ENCODE measurements around the gene FAM107B. TPM values are rescaled to one million over a fixed set of nuclear protein-coding genes. Genes with fewer than 3 reads are reported as not detected.

The FAM107B gene
- polyA plus RNA-seq, 4 donors, result 85.6 to 118 (median 114) TPM

DNA sequence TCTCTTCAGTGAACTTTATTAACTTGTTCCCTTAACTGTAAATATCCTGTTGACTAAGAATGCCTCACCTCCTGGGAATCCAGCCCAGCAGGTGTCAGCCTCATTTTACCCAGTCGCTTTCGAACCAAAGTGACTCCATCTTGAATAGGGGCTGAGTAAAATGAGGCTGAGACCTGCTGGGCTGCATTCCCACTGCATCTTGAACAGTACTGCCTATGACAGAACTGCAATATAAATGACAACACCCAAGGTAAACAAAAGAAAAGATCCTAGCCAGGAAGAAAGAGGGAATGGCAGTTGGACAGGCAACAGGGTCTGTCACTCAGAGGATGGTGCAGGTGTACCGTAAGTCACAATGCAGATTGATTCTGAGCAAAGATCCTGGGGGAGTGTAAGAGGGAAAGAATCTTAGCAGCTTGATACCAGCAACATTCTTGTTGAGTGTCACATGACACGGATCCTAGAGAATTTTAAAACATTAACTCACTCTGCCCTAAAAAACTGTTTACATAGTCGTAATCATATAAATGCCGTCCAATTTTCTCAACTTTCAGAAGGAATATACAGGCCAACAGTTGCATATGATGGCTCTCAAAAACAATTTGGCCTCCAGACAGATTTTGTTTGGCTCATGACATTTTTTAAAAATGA is 4.4 kb upstream of the FAM107B start:
- DNase-seq (ENCODE audit: low read depth in 4 of 4, low spot score in 3 of 4), result no peak

DNA sequence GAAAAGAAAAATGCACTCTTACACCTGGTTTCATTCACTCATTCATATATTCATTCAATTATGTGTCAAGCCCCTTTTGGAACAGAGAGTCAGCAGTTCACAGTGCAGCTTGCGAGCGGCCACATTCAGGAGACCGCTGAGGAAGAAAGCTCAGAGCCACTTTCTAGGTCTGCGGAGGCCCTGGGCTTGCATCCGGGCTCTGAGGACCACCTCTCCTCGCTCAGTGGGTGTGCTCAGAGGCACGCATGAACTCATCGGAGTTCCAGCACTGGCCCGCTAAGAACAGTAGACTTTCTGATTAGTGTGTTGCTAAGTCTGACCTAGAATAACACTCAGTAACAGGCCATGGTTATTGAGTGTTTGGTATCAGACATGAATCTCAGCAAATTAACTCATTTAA is 1.8 kb upstream of the FAM107B start:
- DNase-seq (ENCODE audit: low read depth in 4 of 4, low spot score in 3 of 4), result no peak

DNA sequence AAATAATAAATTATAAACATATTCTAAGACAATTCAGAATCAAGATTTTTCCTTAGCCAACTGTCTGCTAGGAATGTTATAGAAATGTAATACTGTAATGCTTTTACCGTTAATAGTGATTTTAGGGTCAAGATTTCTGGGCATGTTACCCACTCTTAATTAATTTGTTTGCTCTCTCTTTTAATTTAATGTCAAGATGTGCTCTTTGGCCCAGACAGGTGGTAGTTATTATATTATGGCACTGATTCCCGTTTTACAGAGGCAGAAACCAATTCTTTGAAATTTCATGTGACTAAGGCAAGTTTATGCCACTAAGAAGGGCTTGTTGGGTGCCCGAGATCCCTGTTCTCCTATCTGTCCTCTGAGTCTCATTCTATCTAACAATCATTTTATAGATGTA is 959 bp upstream of the FAM107B start:
- no peak for DNase-seq (ENCODE audit: low read depth in 4 of 4, low spot score in 3 of 4)

DNA sequence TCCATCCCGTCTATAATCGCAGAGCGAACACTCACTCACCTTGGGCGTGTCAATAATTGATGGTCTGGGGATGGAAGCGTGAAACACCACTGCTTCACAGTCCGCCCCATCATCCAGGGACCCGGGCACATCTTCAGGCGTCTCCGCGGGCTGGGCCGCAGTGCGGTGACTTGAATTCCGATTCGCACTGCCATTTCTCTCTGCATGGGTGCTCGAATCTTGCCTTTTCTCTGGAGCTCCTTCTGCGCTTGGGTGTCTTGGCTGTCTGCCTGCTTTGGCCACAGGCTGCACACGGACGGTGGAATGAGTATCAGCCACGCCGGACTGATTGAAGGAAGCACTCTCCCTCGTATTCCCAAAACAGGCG is 500 bp downstream of the FAM107B start:
- no peak for DNase-seq (ENCODE audit: low read depth in 4 of 4, low spot score in 3 of 4)

- no peak for DNase-seq (ENCODE audit: low read depth in 4 of 4, low spot score in 3 of 4)
Measured at GRCh38 chr10:14773551-14774213, 1.0 kb downstream of the FAM107B start.

- DNase-seq (ENCODE audit: low read depth in 4 of 4, low spot score in 3 of 4), result no peak
Measured at GRCh38 chr10:14772399-14772798, 2.3 kb downstream of the FAM107B start.

- no peak for DNase-seq (ENCODE audit: low read depth in 4 of 4, low spot score in 3 of 4)
Measured at GRCh38 chr10:14770927-14771326, 3.8 kb downstream of the FAM107B start.

DNA sequence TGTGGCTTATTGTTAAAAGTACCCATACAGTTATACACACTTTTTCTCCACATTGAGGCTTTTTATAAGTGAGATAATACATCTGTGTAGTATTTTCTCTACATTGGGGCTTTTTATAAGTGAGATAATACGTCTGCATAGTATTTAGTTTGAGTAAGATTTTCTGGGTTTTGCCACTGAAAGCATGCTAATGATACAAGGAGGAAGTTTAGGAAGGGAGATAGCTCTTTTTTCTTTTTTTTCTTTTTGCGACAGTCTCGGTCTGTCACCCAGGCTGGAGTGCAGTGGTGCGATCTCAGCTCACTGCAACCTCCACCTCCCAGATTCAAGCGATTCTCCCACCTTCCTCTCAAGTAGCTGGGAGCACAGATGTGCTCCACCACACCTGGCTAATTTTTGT is 13.3 kb downstream of the FAM107B start:
- no peak for DNase-seq (ENCODE audit: low read depth in 4 of 4, low spot score in 3 of 4)

- no peak for DNase-seq (ENCODE audit: low read depth in 4 of 4, low spot score in 3 of 4)
Measured at GRCh38 chr10:14758994-14759664, 15.6 kb downstream of the FAM107B start.

DNA sequence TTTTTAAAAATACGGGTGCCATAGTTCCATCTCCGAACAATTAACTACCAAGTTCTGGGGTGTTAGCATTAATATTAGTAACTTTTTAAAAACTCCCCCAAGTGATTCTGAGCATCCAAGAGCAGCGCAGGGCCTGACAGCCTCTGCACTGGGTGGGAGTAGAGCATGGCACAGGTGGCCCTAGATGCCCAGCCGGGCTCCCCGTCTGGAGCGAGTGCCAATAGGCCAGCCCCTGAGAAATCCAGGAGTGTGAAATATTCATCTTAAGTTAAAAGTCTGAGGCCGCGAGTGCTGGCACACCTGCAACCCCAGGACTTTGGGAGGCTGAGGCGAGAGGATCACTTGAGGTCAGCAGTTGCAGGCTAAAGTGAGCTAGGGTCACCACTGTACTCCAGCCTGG is 16.2 kb downstream of the FAM107B start:
- no peak for DNase-seq (ENCODE audit: low read depth in 4 of 4, low spot score in 3 of 4)

- DNase-seq (ENCODE audit: low read depth in 4 of 4, low spot score in 3 of 4), result no peak
Measured at GRCh38 chr10:14757986-14758385, 16.7 kb downstream of the FAM107B start.

GRCh38 chr10:14757394-14757793 is 17.3 kb downstream of the FAM107B start:
- DNase-seq (ENCODE audit: low read depth in 4 of 4, low spot score in 3 of 4), result no peak

- DNase-seq (ENCODE audit: low read depth in 4 of 4, low spot score in 3 of 4), result no peak
Measured at GRCh38 chr10:14753441-14753840, 21.3 kb downstream of the FAM107B start.

GRCh38 chr10:14751921-14752320 is 22.8 kb downstream of the FAM107B start:
- no peak for DNase-seq (ENCODE audit: low read depth in 4 of 4, low spot score in 3 of 4)

GRCh38 chr10:14751014-14751896 is 23.4 kb downstream of the FAM107B start:
- no peak for DNase-seq (ENCODE audit: low read depth in 4 of 4, low spot score in 3 of 4)

- no peak for DNase-seq (ENCODE audit: low read depth in 4 of 4, low spot score in 3 of 4)
Measured at GRCh38 chr10:14749070-14749809, 25.5 kb downstream of the FAM107B start.

- DNase-seq (ENCODE audit: low read depth in 4 of 4, low spot score in 3 of 4), result no peak
Measured at GRCh38 chr10:14748441-14748840, 26.3 kb downstream of the FAM107B start.

DNA sequence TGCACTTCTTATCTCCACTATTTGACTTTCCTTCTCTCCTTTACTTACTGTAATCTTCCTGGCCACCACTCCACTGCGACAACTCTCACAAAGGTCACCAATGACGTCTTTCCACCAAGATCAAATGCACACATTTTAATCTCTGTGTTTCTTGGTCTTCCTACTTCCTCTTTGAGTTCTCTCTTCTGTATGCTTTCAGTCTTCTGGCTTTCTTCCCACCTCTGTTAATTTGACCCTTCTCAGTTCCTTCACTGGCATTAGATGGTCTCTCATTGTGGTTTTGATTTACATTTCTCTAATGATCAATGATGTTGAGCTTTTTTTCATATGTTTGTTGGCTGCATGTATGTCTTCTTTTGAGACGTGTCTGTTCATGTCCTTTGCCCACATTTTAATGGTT is 31.9 kb downstream of the FAM107B start:
- no peak for DNase-seq (ENCODE audit: low read depth in 4 of 4, low spot score in 3 of 4)

- DNase-seq (ENCODE audit: low read depth in 4 of 4, low spot score in 3 of 4), result no peak
Measured at GRCh38 chr10:14742382-14742781, 32.3 kb downstream of the FAM107B start.

DNA sequence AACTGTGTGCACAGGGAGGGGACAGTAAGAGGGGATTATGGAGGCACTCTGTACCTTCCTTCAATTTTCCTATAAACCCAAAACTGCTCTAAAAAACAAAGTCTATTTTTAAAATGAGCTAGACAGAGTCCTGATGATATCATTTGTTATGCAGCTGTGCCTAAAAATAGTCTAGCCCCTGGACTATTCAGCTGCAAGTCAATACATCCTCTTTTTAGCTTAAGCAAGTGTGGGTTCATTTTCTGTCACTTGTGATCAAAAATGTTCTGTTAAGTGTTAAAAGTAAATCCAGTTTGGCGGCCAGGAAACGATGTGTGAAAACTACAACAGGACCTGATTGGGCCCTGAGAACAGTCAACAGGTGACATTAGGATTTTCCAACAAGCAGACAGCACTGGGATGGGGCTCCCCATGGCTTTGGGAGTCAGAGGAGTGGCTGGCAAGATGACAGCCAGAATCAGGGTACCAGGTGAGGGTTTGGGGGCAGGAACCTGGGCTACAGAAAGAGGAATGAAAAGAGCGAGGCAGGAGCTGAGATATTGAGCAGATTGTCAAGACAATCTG is 33.9 kb downstream of the FAM107B start:
- DNase-seq (ENCODE audit: low read depth in 4 of 4, low spot score in 3 of 4), result no peak
